CD4-positive, alpha-beta T cell treated with Interferon gamma for 1 hour (primary cell): ENCODE results near the gene RBM38.
A peak's percentile ranks its signal among the peaks of the same experiment; 100 is the strongest.

Experiments
- DNase-seq: peaks from one replicate; pipeline ENCODE4 v3.0.0-alpha.2; 2020

The RBM38 gene

DNA sequence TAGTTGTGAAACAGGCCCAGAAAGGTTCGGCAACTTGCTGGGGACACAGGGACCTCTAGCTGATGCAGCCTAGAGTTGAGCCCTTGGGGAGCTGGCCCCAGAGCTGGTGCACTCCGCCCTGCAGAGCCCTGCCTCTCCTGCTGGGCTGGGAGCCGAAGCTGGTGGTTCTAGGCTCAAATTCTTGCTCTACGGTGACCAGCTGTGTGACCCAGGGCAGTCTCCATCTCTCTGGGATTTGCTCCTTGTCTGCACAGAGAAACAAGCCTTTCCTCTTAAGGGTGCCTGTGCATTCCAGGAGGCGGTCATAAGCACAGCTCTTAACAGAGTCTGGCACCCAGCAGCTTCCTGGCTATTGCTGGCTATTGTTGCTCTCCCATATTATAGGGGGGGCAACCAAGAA is 47.4 kb downstream of the RBM38 start:
- no peak for DNase-seq

DNA sequence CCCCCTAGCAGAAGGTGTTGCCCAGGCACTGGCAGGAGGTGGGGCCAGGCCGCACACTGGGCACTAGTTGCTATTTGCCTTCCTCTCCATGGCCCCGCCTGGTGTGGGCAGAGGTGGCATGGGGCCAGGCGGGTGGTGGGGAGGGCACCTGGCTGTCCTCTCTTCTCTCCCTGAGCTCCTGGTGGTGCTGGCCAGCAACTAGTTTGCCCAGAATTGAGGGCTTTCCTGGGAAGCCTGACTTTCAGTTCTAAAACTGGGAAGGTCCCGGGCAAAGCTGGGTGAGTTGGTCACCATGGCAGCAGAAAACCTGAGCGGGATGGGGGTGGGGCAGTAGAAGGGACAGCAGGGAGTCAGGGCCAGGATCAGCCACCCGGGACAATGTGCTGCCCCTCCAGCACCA is 48.2 kb downstream of the RBM38 start:
- DNase-seq: no peak

DNA sequence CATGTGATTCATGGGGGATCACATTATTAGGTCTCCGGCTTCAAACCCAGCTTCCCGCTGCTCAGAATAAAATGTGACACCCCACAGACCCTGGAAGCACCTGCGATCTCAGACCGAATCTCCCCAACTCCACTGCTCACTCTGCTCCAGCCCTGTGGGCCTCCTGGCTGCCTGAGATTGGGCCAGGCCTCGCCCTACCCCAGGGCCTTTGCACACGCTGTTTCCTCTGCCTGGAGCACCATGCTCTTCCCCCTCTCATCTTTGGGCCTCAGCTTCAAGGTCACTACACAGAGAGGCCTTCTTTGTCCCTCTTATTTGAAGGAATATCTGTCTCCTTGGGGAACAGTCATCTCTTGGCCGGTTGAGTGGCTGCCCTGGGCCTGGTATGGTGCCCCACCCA is 48.8 kb downstream of the RBM38 start:
- no peak for DNase-seq

DNA sequence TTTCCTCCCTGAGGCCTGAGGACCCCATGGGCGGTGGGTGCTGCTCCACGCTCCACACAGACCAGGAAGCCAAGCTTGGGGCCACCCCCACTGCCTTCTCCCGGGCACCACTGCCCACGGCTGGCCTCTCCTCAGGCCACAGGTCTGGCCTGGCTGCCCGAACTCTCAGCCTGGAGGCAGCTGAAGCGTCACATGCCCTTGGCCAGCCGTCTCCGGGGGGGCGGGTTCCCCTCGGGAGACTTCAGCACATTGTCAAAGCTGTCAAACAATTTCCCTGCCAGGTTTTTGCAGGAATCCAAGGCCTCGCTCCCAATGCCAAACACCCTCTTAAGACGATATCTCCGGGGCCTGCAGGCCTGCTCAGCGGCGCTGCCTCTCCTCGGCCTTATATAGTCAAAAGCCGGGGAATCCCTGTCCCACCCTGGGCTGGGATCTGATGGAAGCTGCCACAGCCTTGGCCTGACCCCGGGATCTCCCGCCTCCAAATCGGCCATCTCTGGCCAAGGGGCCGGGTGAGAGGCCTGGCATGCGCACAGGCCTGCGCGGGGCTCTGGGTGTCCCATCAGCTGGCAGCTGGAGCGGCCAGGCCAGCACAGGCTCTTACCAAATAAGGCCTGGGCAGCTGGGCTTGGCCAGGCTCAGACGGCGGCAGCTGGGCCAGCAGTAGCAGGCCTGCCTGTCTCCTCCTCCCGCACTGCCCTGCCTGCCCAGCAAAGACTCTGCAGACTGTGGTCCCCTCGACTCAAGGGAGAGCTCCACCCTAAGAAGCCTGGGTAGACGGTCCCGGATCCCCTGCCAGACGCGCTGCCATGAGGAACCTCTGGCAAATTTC is 49.7 kb downstream of the RBM38 start:
- DNase-seq: no peak

DNA sequence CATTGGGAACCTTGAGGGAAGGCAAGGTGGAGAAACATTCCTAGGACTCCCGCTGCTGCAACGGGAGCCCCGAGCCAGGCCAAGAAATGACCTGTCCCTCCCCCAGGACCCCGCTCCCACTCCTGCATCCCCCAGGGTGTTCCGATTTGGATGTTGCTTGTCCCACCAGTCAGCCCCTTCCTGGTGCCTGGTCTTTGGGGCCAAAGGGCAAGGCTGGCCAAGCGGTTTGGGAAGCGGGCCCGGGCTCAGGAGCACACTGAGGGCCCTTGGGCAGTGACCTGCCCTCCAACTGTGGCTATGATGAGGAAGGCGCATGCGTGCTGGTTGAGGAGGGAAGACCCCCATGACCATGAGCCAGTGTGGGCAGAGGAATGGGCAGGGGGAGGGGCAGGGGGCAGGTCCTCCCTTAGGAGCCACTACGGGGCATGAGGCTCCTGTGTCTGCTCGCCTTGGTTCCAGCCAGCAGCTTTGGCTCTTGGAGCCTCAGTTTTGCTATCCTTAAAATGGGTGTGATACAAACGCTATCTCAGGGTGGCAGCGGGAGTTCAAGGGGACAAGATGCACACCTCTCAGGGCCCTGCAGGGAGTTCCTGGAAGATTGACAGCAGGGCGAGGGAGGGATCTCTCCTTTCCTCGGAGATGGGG is 50.4 kb downstream of the RBM38 start:
- DNase-seq: no peak

DNA sequence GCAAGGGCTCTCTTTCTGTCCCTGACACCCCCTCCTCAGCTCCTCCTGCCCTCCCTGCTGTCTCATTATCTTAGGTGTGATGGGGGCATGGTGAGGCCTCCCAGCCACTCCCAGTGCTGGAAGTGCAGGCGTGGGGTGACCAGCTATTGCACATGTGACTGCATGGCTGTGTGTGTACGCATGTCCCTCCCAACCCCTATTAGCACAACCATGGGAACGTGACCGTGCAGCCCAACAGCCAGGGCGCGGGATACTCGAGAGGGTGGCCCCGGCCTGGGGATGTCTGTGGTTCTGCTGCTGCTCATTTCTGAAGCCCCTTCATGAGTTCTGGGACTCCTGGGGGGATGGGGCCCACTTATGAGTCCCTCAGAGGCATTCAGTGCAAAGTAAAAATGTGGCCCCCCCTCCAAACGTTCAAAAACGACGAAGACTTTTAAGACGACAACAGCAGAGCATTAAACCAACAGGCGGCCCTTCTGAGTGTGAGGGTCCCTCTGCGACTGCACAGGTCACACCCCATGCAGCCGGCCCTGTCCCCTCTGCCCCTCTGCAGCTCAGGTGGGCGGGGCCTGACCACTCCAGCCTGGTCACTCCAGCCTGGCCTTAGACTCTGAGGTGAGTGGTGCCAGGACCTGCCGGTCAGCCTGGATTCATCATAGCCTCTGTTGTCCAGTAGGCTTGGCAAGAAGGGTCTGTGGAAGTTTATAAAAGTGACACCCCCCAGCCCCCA is 51.1 kb downstream of the RBM38 start:
- DNase-seq: no peak

DNA sequence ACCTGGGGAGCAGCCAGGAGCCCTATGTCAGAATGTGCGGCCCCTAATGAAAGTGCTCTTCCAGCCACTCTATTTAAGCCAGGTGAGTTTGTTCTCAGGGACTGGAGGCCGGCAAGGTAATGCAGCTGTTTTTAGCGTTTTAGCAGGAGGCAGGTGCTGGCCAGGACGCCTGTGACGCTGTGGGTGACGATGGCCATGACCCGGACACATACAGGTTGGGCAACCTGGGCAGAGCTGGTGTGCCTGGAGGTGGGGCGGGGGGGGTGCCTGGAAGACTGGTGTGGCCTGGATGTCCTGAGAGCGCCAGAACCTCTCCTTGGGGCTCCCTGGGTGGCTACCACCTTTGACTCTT is 51.7 kb downstream of the RBM38 start:
- no peak for DNase-seq

DNA sequence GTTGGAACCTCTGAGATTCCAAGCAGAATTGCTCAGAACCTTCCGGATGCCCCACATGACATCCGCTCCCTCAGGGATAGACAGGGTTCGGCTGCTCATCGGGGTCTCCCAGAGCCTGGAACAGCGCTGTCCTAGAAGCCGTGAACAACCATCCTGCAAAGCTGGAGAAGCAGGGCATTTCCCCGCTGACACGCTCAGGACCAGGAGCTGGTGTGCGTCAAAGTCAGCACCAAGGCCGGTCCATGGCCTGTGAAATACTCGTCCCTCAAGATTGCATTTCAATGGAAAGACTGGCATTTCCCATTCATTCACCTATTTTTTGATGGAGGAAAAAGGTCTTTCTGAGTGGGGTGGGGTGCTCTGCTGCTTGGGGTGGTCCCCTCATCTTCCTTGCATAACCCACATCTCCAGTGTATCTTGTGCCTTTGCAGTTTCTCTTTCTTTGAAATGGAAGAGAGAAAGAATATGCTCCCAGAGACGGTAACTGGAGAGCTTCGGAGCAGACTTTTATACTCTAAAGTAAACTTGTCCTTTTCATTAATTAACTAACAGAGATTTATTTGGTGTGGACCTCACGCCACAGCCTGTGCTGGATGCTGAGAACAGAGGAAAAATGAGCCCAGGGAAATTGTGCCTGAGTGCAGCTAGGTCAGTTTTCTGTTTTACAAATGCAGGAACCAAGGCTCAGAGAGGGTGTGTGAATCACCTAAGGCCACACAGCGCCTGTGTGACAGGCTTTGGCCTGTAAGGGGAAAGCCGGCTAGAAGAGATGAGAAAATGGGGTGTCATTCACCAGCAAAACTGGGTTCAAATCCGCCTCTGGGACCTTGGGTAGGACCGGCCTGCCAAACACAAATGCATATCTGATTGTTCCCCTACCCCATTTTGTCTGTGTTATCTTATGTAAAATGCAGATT is 52.4 kb downstream of the RBM38 start:
- no peak for DNase-seq

DNA sequence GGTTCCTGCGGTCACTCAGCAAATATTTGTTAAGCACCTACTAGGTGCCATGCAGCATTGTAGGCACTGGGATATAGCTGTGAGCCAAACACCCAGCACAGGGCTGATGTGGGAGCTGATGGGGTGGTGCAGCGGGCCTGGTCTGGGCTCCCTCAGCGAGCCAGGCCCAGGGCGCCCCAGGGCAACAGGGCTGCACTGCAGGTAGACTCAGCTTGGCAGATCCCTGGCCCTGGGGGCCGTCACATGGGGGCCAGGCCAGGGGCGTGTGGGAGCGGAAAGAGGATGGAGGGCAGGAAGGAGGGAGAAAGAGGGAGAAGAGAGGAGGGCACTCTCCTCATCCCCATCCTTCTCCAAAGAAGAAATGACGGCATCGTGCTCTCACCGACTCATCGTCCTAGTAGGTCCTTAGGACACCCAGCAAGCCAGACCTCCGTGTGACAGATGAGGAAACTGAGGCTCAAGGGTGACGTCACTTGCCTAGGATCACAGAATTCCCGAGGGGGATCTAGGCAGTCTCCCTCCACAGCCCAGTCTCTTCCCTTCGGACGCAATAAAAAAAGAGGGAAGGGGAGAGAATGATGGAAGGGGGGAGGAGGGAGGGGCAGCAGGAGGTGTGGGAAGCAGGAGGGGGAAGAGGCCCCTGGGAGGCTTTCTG is 53.3 kb downstream of the RBM38 start:
- DNase-seq: no peak

DNA sequence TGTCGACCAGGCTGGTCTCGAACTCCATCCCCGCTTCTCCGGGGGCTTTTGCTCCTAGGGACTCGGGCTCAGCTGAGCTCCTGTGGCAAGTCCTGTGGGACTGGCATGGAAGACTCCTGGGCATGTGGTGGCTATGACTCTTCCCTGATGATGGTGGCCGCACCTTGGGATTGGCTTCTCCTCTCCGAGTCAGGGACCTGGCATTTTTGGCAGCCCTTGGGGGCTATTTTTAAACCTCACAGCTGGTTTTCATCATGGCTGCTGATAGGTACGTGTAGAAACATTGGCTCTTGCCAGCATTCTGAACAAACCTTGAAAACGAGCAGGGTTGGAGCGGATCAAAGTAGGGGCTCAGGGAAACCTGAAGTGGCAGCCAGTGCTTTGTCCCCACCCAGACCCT is 54.1 kb downstream of the RBM38 start:
- DNase-seq: no peak

DNA sequence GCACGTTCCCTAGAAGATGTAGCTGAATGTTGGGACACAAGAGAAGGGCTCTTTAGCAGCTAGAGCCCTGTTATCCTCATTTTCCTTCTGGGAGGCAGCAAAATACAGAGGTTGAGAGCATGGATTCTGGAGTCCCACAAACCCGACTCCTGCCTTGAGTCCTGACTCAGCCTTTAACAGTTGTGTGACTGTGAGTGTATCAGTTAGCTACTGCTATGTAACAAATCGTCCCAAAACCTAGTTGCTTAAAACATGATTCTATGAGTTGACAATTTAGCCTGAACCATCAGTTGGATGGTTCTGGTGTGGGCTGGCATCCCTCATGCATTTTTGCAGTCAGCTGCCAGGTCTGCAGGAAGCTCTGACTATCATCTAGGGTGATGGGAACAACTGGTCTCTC is 54.6 kb downstream of the RBM38 start:
- no peak for DNase-seq

DNA sequence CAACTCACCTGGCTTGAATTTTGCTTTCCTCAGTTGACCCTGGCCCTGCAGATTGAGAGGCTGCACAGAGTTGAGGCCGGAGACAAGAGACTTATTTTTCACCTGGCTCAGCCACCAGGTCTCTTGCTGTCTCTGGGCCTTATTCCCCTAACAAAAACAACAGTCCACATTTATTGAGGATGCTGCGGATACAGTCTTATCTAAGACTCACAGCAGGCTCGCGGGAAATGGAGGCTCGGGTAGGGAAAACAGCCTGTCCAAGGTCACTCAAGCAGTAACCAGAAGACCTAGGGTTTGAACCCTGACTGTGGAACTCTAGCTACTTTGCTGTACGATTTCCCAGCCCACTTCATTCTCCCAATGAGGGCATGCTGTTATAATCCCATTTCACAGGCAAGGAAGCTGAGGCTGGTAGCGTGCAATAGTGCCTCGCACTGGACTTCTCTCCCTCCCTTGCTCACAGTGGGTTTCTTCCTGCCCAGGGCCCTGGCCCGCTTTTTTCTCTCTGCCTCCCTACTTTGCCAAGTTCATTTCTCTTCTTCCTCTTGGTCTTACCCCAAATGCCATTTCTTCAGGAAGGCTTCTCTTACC is 57.7 kb downstream of the RBM38 start:
- DNase-seq: no peak

DNA sequence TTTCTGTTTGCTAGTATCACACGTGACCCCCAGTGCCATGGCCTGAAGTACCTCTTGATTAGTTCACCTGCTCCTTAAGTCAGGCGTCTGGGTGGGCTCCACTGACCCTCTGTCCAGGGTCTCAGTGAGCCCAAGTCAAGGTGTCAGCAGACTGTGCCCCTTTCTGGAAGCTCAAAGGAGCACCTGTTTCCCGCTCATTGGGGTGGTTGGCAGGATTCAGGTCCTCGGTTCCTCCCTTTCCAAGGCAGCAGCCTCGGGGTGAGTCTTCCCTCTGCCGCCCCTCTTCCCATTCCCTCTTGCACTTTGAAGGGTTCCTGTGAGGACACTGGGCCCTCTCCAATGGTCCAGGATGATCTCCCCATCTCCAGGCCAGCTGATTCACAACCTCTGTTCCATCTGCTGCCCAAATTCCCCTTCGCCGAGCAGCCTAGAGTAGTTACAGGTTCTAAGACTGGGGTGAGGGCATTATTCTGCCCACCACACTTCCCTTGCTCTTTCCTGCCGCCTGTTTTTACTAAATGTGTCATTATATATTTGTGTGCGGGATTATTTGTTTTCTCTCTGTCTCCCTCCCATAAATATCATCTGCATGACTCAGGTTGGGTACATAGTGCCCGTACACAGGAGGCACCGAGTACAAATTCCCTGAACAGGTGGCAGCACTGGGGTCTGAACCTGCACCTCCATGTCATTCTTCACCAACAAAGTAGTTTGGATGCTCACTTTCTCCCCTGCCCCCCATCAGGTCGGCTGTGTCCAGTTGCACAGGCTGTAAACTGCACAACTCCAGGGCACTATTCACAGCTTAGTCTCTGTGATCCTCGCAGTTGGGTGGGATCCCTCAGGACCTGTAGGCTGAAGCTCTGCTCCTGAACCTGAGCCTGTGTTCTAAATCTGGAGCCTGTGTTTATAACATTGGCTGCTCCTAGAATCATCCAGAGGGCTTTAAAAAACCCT is 58.5 kb downstream of the RBM38 start:
- no peak for DNase-seq

DNA sequence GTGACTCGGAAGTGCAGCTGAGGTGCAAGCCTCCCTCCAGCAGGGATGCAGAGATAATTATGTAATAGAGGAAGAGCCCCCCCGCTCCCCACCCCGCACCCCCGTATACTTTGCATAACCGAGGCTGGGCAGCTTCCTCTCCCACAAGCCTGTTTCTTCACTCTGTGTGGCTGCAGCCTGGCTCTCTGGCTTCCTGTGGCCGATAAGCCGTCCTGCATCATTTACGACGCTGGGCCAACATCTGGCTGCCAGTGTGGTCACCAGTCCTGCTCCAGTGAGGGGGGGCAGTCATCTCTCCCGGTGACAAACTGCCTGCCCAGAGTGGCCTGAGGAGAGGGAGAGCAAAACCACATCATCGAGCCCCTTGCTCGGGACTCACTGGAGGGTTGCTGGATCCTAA is 59.2 kb downstream of the RBM38 start:
- DNase-seq: peak; percentile 67

DNA sequence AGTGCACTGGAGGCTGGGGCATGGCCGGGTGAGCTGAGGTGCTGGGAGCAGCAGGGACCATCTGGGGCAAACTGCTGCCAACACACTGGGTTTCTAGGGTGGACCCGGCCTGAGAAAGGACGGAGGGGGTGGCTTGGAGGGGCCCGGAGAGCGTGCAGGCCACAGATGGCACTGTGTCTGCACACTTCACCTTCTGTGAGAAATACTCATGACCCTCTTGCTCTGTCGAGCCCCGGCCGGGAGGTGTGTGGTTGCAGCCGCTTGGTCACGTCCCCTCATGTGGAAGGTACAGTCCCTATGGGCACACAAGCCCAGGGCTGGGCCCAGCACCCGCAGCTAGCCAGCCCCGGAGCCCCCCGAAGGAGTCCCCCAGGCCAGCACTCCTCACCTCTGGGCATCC is 59.7 kb downstream of the RBM38 start:
- DNase-seq: no peak

DNA sequence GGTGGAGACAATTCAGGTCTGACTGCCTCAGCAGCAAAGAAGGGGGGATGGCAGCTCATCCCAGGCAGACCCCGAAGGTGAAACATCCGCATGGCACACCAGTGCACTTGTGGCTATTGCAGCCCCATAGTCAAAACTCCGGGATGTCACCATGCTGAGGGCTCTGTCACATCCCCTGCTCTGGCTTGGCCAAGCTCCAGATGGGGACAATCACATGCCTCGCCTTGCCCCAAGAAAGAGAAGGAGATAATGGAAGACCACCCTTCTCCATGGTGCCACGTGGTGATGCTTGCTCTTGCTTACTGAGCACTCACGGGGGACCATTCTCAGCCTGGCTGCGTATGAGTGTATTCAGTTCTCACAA is 60.2 kb downstream of the RBM38 start:
- no peak for DNase-seq

DNA sequence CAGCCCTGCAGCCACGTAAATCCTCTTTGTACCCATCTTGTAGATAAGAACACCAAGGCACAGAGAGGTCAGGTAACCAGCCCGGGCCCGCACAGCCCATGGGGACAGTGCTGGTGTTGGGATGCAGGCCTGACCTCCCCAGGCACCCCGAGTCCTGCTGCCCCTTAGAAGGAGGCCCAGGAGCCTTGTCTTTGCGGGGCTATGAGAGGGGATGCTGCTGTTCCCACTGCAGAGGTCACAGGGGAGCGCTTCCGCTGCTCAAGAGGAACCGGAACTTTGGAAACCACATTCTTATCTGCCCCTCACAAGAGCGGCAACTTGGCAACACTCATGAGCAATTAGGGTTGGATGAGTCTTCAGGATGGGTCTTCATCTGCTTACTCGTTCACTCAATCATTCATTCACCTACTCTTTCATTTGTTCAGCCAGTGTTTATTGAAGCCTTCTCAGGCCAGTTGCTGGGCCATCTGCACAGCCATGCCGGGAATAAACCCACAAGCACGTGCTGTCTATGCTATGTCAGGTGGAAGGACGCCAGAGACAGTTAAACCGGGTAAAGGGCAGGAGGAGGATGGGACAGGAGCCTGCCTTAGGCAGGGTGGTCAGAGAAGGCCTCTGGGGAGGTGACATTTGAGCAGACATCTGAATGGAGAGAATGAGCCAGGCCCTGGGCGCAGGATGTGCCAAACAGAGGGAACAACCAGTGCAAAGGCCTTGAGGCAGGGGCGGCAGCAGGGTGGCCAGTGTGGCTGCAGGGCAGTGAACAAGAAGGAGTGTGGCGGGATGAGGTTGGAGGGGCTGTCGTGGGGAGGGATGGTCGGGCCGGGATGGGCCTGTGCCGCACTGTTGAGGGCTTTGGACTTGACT is 60.8 kb downstream of the RBM38 start:
- peak; percentile 32 for DNase-seq

DNA sequence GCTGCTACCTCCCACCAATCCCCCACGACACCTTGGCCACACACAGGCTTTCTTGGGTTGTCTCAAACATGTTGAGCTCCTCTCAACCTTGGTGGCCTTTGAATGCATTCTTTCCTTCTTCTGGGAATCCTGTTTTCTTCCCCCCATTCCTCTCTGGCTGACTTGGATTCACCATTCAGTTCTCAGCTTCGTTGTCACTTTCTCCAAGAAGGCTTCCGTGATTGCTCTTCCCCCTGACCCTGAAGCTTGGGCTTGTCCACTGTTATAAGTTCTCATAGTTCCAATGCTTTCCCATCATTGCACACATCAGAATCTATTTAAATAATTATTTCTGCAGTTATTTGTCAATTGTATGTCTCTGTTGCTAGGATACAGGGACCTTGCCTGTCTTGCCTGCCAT is 64.2 kb downstream of the RBM38 start:
- DNase-seq: no peak

DNA sequence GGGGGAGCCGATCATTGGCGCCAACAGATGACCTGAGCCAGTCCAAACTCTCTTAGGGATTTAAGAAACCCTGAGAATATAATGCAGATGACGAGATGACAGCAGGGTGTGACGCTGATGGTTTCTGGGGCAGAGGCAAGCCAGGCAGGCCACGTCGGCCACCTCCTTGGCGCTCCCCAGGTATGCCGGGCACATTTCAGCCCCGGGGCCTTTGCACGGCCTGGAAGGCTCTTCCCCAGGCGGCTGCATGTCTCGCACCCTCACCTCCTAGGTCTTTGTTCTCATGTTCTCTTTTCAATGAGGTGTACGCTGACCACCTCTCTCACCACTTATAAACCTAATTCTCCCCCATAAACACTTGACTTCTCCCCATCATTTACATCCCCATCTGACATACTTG is 64.9 kb downstream of the RBM38 start:
- no peak for DNase-seq
